ENCODE data around the gene SERPINC1. TPM values are rescaled to one million over a fixed set of nuclear protein-coding genes. Genes with fewer than 3 reads are reported as not detected.
"Not testable (repeated sequence)": the region's sequence is repeated elsewhere in the genome, so short reads cannot be mapped to it uniquely, and the experiment has no call there.

The SERPINC1 gene
- total RNA-seq, 1 experiment from 2014 or later = 0.22 TPM

DNA sequence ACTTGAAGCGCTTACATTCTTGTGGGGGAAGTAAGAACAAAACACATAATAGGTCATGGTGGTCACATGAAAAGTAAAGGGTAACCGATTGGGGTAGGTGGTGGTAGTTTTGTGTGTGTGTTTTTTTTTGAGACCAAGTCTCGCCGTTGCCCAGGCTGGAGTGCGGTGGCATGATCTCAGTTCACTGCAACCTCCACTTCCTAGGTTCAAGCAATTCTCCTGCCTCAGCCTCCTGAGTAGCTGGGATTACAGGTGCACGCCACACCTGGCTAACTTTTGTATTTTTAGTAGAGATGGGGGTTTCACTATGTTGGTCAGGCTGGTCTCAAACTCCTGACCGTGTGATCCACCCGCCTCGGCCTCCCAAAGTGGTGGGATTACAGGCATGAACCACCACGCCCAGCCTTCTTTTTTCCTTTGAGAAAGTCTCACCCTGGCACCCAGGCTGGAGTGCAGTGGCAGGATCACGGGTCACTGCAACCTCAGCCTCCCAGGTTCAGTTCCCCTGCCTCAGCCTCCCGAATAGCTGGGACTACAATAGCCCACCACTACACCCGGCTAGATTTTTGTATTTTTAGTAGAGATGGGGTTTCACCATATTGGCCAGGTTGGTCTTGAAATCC lies 54.9 kb downstream of the SERPINC1 start:
- not testable (repeated sequence) for H3K27me3 ChIP-seq; H3K27ac ChIP-seq; H3K4me3 ChIP-seq; H3K9me3 ChIP-seq (replicated peaks)
- peaks cover 72% of the 10 kb centered on the region for H3K36me3 ChIP-seq
- DNase-seq = peak; percentile 18 to 47
- H3K4me1 ChIP-seq = peaks cover 15% of the 10 kb centered on the region

DNA sequence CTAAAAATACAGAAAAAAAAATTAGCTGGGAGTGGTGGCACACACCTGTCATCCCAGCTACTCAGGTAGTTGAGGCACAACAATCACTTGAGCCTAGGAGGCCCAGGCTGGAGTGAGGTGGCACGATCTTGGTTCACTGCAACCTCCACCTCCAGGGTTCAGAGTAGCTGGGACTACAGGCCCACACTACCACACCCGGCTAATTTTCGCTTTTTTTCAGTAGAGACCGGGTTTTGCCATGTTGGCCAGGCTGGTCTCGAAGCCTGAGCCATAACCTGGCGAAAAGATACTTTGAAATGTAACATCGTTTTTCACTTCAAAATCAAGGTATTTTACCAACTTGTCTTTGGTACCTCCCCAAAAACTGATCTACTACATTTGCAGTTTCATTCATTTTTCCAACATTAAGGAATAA lies 55.4 kb downstream of the SERPINC1 start:
- Histone ChIP-seq H3K4me1 (peaks cover 15% of the 10 kb centered on the region), H3K4me3 (no peak overlapping the region), H3K36me3 (peaks cover 72% of the 10 kb centered on the region), H3K9me3 (replicated peaks) (no peaks in the 10 kb centered on the region), H3K27ac (no peak overlapping the region), H3K27me3 (no peaks in the 10 kb centered on the region)
- peak in 1 of 2 experiments; percentile 45 for DNase-seq

DNA sequence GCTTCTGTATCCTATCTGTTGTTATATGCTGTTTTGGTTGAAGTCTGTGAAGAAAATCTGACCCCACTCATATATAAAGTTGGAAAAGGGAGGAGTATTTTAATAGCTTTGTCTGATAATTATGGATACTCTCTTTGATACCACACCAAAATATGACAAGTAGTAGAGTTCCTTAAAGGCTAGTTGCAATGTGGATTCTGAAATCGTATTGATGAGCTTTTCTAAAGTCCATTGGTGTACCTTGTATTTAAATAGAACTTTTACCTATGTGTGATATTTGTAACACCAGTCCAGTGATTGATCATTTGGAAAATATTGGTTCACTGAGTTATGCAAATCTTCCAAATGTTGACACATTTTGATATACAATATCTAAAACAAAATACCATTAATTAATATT lies 57.1 kb downstream of the SERPINC1 start:
- no peaks in the 10 kb centered on the region for H3K27me3 ChIP-seq
- no peak for DNase-seq
- peaks cover 7% of the 10 kb centered on the region for H3K4me1 ChIP-seq
- H3K9me3 ChIP-seq (replicated peaks) = no peaks in the 10 kb centered on the region
- H3K27ac ChIP-seq = no peak overlapping the region
- no peak overlapping the region for H3K4me3 ChIP-seq
- peaks cover 69% of the 10 kb centered on the region for H3K36me3 ChIP-seq

DNA sequence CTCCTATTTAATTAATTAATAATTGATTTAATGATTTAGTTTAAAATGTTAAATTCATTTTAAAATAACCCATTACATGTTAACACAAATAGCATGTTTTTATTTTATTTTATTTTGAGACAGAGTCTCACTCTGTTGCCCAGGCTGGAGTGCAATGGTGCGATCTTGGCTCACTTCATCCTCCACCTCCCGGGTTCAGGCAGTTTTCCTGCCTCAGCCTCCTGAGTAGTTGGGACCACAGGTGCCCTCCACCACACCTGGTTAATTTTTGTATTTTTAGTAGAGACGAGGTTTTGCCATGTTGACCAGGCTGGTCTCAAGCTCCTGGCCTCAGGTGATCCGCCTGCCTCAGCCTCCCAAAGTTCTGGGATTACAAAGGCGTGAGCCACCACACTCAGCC lies 57.6 kb downstream of the SERPINC1 start:
- DNase-seq; H3K4me3 ChIP-seq; H3K27ac ChIP-seq; H3K4me1 ChIP-seq; H3K9me3 ChIP-seq (replicated peaks); H3K27me3 ChIP-seq: not testable (repeated sequence)
- H3K36me3 ChIP-seq = peaks cover 67% of the 10 kb centered on the region

DNA sequence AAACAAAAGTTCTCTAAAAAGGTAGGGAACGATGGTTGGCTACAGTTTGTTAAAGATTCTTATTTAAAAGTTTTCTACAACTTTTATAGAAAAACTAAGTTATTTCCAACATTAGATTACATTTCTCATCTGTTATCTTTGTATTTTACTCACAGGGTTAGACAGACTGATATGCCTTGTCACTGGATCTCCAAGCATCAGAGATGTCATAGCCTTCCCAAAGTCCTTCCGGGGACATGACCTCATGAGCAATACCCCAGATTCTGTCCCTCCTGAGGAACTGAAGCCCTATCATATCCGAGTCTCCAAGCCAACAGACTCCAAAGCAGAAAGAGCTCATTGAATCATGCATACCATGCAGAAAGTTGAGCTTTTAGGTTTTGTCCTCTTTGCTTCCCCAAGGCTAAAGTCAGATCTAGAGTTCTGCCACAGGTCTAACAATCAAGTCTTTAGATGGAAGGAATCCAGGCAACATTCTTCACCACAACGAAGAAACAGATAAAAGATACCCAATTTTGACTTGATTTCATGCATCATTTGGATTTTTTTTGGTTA lies 59.7 kb downstream of the SERPINC1 start:
- no peaks in the 10 kb centered on the region for H3K27me3 ChIP-seq
- no peak overlapping the region for H3K27ac ChIP-seq
- no peak overlapping the region for H3K4me3 ChIP-seq
- no peak for DNase-seq
- H3K36me3 ChIP-seq = peaks cover 63% of the 10 kb centered on the region
- H3K4me1 ChIP-seq = no peaks in the 10 kb centered on the region
- H3K9me3 ChIP-seq (replicated peaks) = no peaks in the 10 kb centered on the region

DNA sequence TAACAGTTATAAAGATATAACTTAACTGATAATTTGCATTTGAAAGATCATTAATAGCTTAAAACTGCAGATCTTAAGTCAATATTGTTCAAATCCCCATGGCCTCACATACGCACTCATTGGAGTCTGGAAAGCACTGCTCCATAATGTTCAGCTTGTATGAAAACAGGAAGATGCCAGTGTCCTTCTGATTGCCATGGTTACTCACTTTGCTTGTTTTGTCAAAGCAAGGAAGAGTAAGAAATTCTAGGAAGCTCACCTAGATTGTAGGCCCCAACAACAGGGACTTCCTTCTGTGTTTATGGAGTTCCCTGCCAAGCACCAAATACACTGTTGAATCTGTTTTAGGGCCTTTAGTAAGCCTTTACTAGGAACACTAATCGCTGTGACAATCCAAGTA lies 60.2 kb downstream of the SERPINC1 start:
- Histone ChIP-seq H3K36me3 (peaks cover 60% of the 10 kb centered on the region), H3K9me3 (replicated peaks) (no peaks in the 10 kb centered on the region), H3K4me1 (no peaks in the 10 kb centered on the region), H3K27ac (no peak overlapping the region), H3K27me3 (no peaks in the 10 kb centered on the region), H3K4me3 (no peak overlapping the region)
- no peak for DNase-seq

DNA sequence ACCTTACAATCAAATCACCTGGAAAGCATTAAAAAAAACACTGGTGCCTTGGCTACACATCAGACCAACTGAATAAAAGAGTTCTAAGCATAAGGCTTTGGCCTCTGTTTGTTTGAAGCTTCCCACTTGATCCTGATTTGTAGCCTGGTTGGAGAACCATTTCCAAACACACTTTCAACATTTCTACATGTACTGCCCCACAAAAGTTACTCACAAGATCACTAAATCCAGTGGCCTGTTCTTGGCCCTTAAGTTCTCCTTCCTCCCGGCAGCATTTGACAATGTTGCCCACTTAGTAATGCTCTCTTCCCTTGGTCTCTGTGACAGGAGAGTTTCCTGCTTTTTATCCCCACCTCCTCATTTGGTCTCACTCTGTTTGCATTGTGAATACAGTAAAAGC lies 61.1 kb downstream of the SERPINC1 start:
- peaks cover 64% of the 10 kb centered on the region for H3K36me3 ChIP-seq
- no peaks in the 10 kb centered on the region for H3K4me1 ChIP-seq
- H3K9me3 ChIP-seq (replicated peaks) = no peaks in the 10 kb centered on the region
- no peaks in the 10 kb centered on the region for H3K27me3 ChIP-seq
- no peak for DNase-seq
- H3K4me3 ChIP-seq = no peak overlapping the region
- H3K27ac ChIP-seq = no peak overlapping the region

Other genes with a start within 250 kb of the SERPINC1 start
- not detected in 2 replicates for gene ANKRD45, start 247.5 kb downstream of the SERPINC1 start, total RNA-seq (2014; rRNA removed; shearing (Covaris generic))
- 11.3 and 14.1 TPM in 2 replicates for gene KLHL20, start 202.3 kb downstream of the SERPINC1 start, total RNA-seq (2014; rRNA removed; shearing (Covaris generic))
- 29.4 and 29.7 TPM in 2 replicates for gene DARS2, start 92.7 kb downstream of the SERPINC1 start, total RNA-seq (2014; rRNA removed; shearing (Covaris generic))
- gene CENPL, start 92.4 kb downstream of the SERPINC1 start, total RNA-seq (2014; rRNA removed; shearing (Covaris generic)) = 37.4 and 38.3 TPM in 2 replicates
- gene GAS5, start 49.3 kb downstream of the SERPINC1 start, total RNA-seq (2014; rRNA removed; shearing (Covaris generic)) = 462 and 540 TPM in 2 replicates
- 5.2 and 5.4 TPM in 2 replicates for gene ZBTB37, start 48.9 kb downstream of the SERPINC1 start, total RNA-seq (2014; rRNA removed; shearing (Covaris generic))
- gene RC3H1, start 105.0 kb upstream of the SERPINC1 start, total RNA-seq (2014; rRNA removed; shearing (Covaris generic)) = 22.6 and 25.6 TPM in 2 replicates
- 17.7 and 22.6 TPM in 2 replicates for gene RABGAP1L, start 242.2 kb upstream of the SERPINC1 start, total RNA-seq (2014; rRNA removed; shearing (Covaris generic))

Data from SJCRH30 (cell line).